HepG2 (cell line): ENCODE results near the gene CCDC148. TPM values are rescaled to one million over a fixed set of nuclear protein-coding genes. Genes with fewer than 3 reads are reported as not detected.
A peak's percentile ranks its signal among the peaks of the same experiment; 100 is the strongest.

Experiments used
- ATAC-seq: fragments of 200-7000 bp; cut with Tn5 transposase; 3 replicates; pipeline ENCODE4 v1.9.1; 2020; ENCODE audit warnings: mild to moderate bottlenecking, moderate library complexity
- BruUV-seq: library from RNA; stranded (reverse); fragments of 400-500 nt; replicated peaks from 2 replicates; lab custom pipeline; 2021; lab: Mats Ljungman, UMichigan
- CTCF ChIA-PET: fragments of 300-600 bp; formaldehyde crosslinking; extraction: SDS; loops from one replicate; lab custom pipeline; 2021; ENCODE audit warnings: low total read pairs, inconsistent platforms, low intra/inter-chr PET ratio; lab: Yijun Ruan, JAX
- POLR2A ChIA-PET: fragments of 350-600 bp; sonication (Branson Sonifier 250); formaldehyde crosslinking; loops from one replicate; lab custom pipeline; 2020; ENCODE audit warnings: antibody characterized with exemption, inconsistent platforms; lab: Yijun Ruan, JAX
- DNase-seq: peaks from one replicate; pipeline ENCODE4 v3.0.0-alpha.2; 2015; ENCODE audit warnings: low spot score
- FAIRE-seq: peaks from 3 replicates; lab custom pipeline; 2011; peaks lifted over from hg19 to GRCh38; lab: Jason Lieb, UNC
- H2AFZ ChIP-seq: one replicate; pipeline ENCODE4 v1.6.1; 2011; ENCODE audit warnings: low read length, inconsistent platforms
- H3K27ac ChIP-seq: fragments of 300-600 bp; 3 replicates; pipeline ENCODE4 v1.8.0; 2011; ENCODE audit warnings: mixed run types, mild to moderate bottlenecking, mixed read lengths, low read length, inconsistent platforms; ENCODE audit not compliant: insufficient read depth; ENCODE audit errors: extremely low read length
- H3K27me3 ChIP-seq, 2 experiments: fragments of 200-600 bp in 1 of 2; 2 replicates in 1 of 2; 3 replicates in 1 of 2; pipeline versions ENCODE4 v1.6.0 to v1.8.0; 2011; ENCODE audit warnings: low read length in 2 of 2, mild to moderate bottlenecking in 2 of 2, moderate library complexity in 2 of 2, inconsistent platforms in 1 of 2; ENCODE audit not compliant: insufficient read depth in 2 of 2, control insufficient read depth in 1 of 2
- H3K36me3 ChIP-seq, 2 experiments: fragments of 200-600 bp in 1 of 2; replicated peaks in 1 of 2; 2 replicates in 1 of 2; 3 replicates in 1 of 2; pipeline versions ENCODE4 v1.5.1 to v1.8.0; 2011; ENCODE audit warnings: low read length in 2 of 2, inconsistent platforms in 1 of 2; ENCODE audit not compliant: insufficient read depth in 2 of 2, control insufficient read depth in 1 of 2
- H3K4me1 ChIP-seq: 2 replicates; pipeline ENCODE4 v1.5.1; 2012; ENCODE audit warnings: low read length, inconsistent platforms; ENCODE audit not compliant: insufficient read depth
- H3K4me2 ChIP-seq: 2 replicates; pipeline ENCODE4 v1.6.0; 2011; ENCODE audit warnings: low read depth, low read length, inconsistent platforms
- H3K4me3 ChIP-seq, 3 experiments: fragments of 200-600 bp in 1 of 3; sonication (generic), shearing (Covaris generic) in 1 of 3; replicated peaks in 1 of 3; 2 replicates each; pipeline ENCODE4 v1.5.1; 2011 to 2016; ENCODE audit warnings: low read length in 3 of 3, inconsistent platforms in 2 of 3, low read depth in 2 of 3, mild to moderate bottlenecking in 2 of 3, control low read depth in 1 of 3, mixed read lengths in 1 of 3; ENCODE audit not compliant: insufficient read depth in 1 of 3
- H3K79me2 ChIP-seq: one replicate; pipeline ENCODE4 v1.6.1; 2011; ENCODE audit warnings: low read length, inconsistent platforms; ENCODE audit not compliant: insufficient read depth
- H3K9ac ChIP-seq: 2 replicates; pipeline ENCODE4 v1.6.0; 2011; ENCODE audit warnings: mild to moderate bottlenecking, low read depth, low read length, inconsistent platforms; ENCODE audit not compliant: insufficient read depth
- H3K9me3 ChIP-seq: 2 replicates; pipeline ENCODE4 v1.5.1; 2012; ENCODE audit warnings: mild to moderate bottlenecking, low read length
- H4K20me1 ChIP-seq: 2 replicates; pipeline ENCODE4 v1.6.0; 2011; ENCODE audit warnings: inconsistent platforms, mild to moderate bottlenecking, low read length, moderate library complexity; ENCODE audit not compliant: insufficient read depth
- BHLHE40 ChIP-seq: IDR thresholded peaks from 2 replicates; pipeline ENCODE4 v1.6.1; 2011; ENCODE audit warnings: low read length, improper control_type of control experiment
- IRF2 ChIP-seq: IDR thresholded peaks from 2 replicates; pipeline ENCODE4 v1.6.1; 2018; ENCODE audit warnings: missing genetic modification reagents, missing compliant biosample characterization
- IRX3 ChIP-seq: sonication (generic); formaldehyde crosslinking; IDR thresholded peaks from 2 replicates; pipeline ENCODE4 v1.8.1; 2023; ENCODE audit warnings: mild to moderate bottlenecking, low read depth, missing genetic modification reagents, borderline replicate concordance
- KLF15 ChIP-seq: sonication (generic); formaldehyde crosslinking; IDR thresholded peaks from 2 replicates; pipeline ENCODE4 v1.8.1; 2023; ENCODE audit warnings: borderline replicate concordance, mild to moderate bottlenecking, inconsistent platforms, missing genetic modification reagents, mixed read lengths
- MAFF ChIP-seq: IDR thresholded peaks from 2 replicates; pipeline ENCODE4 v1.6.1; 2011; ENCODE audit warnings: low read depth, low read length, improper control_type of control experiment
- RARG ChIP-seq: sonication (generic); formaldehyde crosslinking; IDR thresholded peaks from 2 replicates; pipeline ENCODE4 v1.4.0; 2020; ENCODE audit warnings: low read depth, mild to moderate bottlenecking, missing genetic modification reagents
- TCF12 ChIP-seq, 2 experiments: fragments of 450-650 bp in 1 of 2; sonication (generic) in 1 of 2; formaldehyde crosslinking in 1 of 2; IDR thresholded peaks; 2 replicates each; pipeline versions ENCODE4 v1.6.1 to v1.8.0; 2017 to 2022; ENCODE audit warnings: antibody characterized with exemption in 1 of 2, mild to moderate bottlenecking in 1 of 2, missing genetic modification reagents in 1 of 2, moderate library complexity in 1 of 2
- TCF7L2 ChIP-seq: IDR thresholded peaks from 2 replicates; pipeline ENCODE4 v1.6.1; 2011; ENCODE audit warnings: mild to moderate bottlenecking, low read depth, low read length, moderate library complexity
- ZNF644 ChIP-seq: IDR thresholded peaks from 2 replicates; pipeline ENCODE4 v1.6.1; 2016; ENCODE audit warnings: low read depth
- ZNF790 ChIP-seq: sonication (generic); formaldehyde crosslinking; IDR thresholded peaks from 2 replicates; pipeline ENCODE4 v1.8.0; 2022; ENCODE audit warnings: missing genetic modification reagents, mild to moderate bottlenecking, borderline replicate concordance
- WGBS: methylation state at CpG from one replicate; pipeline ENCODE4 v1.1.6; 2017; ENCODE audit warnings: low lambda C conversion rate; 5-methylcytosine and 5-hydroxymethylcytosine counted together
- in situ Hi-C: cut with HindIII; loops from 2 replicates; pipeline ENCODE4 v1.10.0; 2017; ENCODE audit warnings: low pct_unique_long_range_greater_than_20kb; ENCODE audit not compliant: extremely low pct_ligation_motif_present
- intact Hi-C: fragments of 100-400 bp; cut with micrococcal nuclease; formaldehyde crosslinking; loops from one replicate; pipeline ENCODE4 v1.10.0; 2022; ENCODE audit not compliant: unreplicated experiment
- polyA plus RNA-seq, 8 experiments: library from polyadenylated mRNA; depleted of rRNA in 3 of 8; stranded (reverse) in 7 of 8; unstranded in 1 of 8; fragments of >200 nt; fragmentation: Illumina TruSeq in 4 of 8; extraction: Trizol in 4 of 8; gene quantifications; 2 replicates each; pipeline versions ENCODE4 v1.2.1 to v1.2.3, GENCODE V29; 2011 to 2016; ENCODE audit warnings: low read depth in 4 of 8, missing spikeins in 1 of 8, mixed read lengths in 1 of 8; ENCODE audit not compliant: insufficient read depth in 1 of 8
- total RNA-seq, 5 experiments: library from RNA; depleted of rRNA; stranded (reverse); fragments of >200 nt; fragmentation: Illumina TruSeq; extraction: Trizol; gene quantifications; 2 replicates each; pipeline ENCODE4 v1.2.3, GENCODE V29; 2016; ENCODE audit warnings: low read depth in 1 of 5
- TF ChIP-seq, protein P1 (sequence below): sonication (generic); formaldehyde crosslinking; IDR thresholded peaks from 2 replicates; pipeline ENCODE4 v1.5.0; 2020; ENCODE audit warnings: missing genetic modification reagents
- TF ChIP-seq, protein P2 (sequence below): sonication (generic); formaldehyde crosslinking; IDR thresholded peaks from 2 replicates; pipeline ENCODE4 v1.5.1; 2020; ENCODE audit warnings: mild to moderate bottlenecking, missing genetic modification reagents, moderate library complexity

CCDC148 gene
- total and polyA plus RNA-seq, 2 of the 13 experiments (the other 11 are each of a cell fraction or from before 2014, with no cell fraction given), result 0.30 to 0.49 TPM

DNA sequence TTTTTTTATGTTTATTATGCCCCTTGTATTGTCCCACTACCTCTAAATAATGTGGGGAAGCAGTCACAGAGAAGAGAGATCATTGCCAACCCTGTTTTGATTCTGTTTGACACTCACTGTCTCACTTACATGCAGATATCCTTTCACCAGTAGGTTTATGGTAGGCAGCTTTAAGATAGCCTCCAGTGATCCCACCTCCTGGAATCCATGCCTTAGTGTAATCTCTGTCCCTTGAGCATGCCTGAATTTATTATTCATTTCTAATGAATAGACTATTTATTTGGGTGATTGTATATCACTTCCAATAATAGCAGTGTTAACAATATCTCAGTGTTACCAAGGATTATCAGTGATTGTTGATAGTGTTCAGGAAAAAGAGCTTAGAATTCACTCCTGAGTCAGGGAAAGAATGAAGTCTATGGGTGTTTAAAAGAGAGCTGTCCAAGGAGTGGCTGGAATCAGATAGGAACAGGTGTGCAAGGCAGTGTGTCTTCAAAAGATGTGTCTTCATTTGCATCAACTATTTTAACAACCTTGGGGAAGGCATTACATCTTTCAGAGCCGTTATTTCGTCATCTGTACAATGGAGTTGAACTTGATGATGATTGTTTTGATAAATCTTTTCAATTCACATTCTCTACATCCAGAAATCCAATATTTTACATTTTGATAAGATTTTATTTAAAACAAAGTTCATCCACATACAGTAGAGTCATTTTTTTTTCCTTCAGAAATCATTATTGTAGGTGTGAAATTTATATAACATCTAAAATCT, 32.1 kb upstream of the CCDC148 start:
- in situ Hi-C loops, result no loop called here
- H3K79me2 ChIP-seq, result peaks cover 98% of the 10 kb centered on the region
- CTCF ChIA-PET, result no interaction called here
- POLR2A ChIA-PET, result interaction anchor here (1.4 kb wide), 1 partner anchor 32 kb away, joined by 3 read pairs; the partner anchor contains the start of genes CCDC148 and PKP4
- H3K4me2 ChIP-seq, result no peak overlapping the region
- no peaks in the 10 kb centered on the region for H3K4me1 ChIP-seq
- H3K9me3 ChIP-seq, result no peaks in the 10 kb centered on the region
- no peak for ATAC-seq
- no peaks in the 10 kb centered on the region for H3K27me3 ChIP-seq
- intact Hi-C loops, result no loop called here
- BruUV-seq, result no TSS peak
- TF ChIP-seq IRF2 (CRISPR knock-in tag) (no peak), BHLHE40 (no peak), TCF7L2 (no peak), RARG (CRISPR knock-in tag) (no peak)
- TF ChIP-seq, protein P1, sequence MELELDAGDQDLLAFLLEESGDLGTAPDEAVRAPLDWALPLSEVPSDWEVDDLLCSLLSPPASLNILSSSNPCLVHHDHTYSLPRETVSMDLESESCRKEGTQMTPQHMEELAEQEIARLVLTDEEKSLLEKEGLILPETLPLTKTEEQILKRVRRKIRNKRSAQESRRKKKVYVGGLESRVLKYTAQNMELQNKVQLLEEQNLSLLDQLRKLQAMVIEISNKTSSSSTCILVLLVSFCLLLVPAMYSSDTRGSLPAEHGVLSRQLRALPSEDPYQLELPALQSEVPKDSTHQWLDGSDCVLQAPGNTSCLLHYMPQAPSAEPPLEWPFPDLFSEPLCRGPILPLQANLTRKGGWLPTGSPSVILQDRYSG (CRISPR knock-in tag), result no peak
- H3K36me3 ChIP-seq, result peaks cover 1 to 3% of the 10 kb centered on the region in 2 experiments; a peak in 3 of 5 replicates
- H2AFZ ChIP-seq, result no peak overlapping the region
- H4K20me1 ChIP-seq, result peaks cover 49% of the 10 kb centered on the region
- no peak for FAIRE-seq
- WGBS, result 88% methylated on average over 2 of the region's 2 CpGs
- H3K4me3 ChIP-seq, result no peak overlapping the region
- H3K27ac ChIP-seq, result no peak overlapping the region
- no peak overlapping the region for H3K9ac ChIP-seq
- DNase-seq, result no peak

DNA sequence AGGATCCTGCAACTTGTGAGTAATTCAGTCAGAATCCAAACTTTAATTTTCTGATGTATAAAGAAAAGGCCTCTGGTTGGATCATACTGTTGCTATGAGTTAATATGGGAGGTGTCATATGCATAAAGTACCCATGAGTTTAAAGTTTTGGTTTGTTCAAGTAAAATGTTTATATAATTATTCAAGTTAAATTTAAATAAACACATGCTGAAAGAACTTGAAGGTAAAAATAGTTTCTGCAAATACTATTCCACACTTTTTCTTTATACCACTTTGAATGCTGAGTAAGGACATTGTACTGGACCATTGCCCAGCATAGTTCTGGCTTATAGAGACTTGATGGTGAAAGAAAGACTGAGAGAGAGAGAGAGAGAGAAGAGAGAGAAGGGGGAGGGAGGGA, 30.9 kb upstream of the CCDC148 start:
- intact Hi-C loops (no loop called here), in situ Hi-C loops (no loop called here)
- no peaks in the 10 kb centered on the region for H3K27me3 ChIP-seq
- ChIA-PET CTCF (no interaction called here), POLR2A (no interaction called here)
- peaks cover 98% of the 10 kb centered on the region for H3K79me2 ChIP-seq
- no peak overlapping the region for H3K27ac ChIP-seq
- H3K4me1 ChIP-seq, result no peaks in the 10 kb centered on the region
- ATAC-seq, result no peak
- H3K4me2 ChIP-seq, result no peak overlapping the region
- no peak for DNase-seq
- H4K20me1 ChIP-seq, result peaks cover 45% of the 10 kb centered on the region
- H2AFZ ChIP-seq, result no peak overlapping the region
- peaks cover 1 to 3% of the 10 kb centered on the region in 2 experiments; a peak in 3 of 5 replicates for H3K36me3 ChIP-seq
- no peaks in the 10 kb centered on the region for H3K9me3 ChIP-seq
- no peak for FAIRE-seq
- H3K9ac ChIP-seq, result no peak overlapping the region
- BruUV-seq, result no TSS peak
- H3K4me3 ChIP-seq, result no peak overlapping the region
- no peak for TF ChIP-seq ZNF644 (CRISPR knock-in tag)
- no peak for TF ChIP-seq TCF12 (IDR thresholded peaks at IDR 0.05)
- TF ChIP-seq TCF12 (CRISPR knock-in tag; IDR thresholded peaks at IDR 0.05), result no peak
- no peak for TF ChIP-seq IRX3 (CRISPR knock-in tag)
- 0 out of 2 replicates have a peak, but pooled peaks have one; percentile 11 for TF ChIP-seq MAFF
- TF ChIP-seq KLF15 (CRISPR knock-in tag), result no peak
- TF ChIP-seq, protein P2, sequence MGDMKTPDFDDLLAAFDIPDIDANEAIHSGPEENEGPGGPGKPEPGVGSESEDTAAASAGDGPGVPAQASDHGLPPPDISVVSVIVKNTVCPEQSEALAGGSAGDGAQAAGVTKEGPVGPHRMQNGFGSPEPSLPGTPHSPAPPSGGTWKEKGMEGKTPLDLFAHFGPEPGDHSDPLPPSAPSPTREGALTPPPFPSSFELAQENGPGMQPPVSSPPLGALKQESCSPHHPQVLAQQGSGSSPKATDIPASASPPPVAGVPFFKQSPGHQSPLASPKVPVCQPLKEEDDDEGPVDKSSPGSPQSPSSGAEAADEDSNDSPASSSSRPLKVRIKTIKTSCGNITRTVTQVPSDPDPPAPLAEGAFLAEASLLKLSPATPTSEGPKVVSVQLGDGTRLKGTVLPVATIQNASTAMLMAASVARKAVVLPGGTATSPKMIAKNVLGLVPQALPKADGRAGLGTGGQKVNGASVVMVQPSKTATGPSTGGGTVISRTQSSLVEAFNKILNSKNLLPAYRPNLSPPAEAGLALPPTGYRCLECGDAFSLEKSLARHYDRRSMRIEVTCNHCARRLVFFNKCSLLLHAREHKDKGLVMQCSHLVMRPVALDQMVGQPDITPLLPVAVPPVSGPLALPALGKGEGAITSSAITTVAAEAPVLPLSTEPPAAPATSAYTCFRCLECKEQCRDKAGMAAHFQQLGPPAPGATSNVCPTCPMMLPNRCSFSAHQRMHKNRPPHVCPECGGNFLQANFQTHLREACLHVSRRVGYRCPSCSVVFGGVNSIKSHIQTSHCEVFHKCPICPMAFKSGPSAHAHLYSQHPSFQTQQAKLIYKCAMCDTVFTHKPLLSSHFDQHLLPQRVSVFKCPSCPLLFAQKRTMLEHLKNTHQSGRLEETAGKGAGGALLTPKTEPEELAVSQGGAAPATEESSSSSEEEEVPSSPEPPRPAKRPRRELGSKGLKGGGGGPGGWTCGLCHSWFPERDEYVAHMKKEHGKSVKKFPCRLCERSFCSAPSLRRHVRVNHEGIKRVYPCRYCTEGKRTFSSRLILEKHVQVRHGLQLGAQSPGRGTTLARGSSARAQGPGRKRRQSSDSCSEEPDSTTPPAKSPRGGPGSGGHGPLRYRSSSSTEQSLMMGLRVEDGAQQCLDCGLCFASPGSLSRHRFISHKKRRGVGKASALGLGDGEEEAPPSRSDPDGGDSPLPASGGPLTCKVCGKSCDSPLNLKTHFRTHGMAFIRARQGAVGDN (CRISPR knock-in tag), result no peak
- no peak for TF ChIP-seq ZNF790
